HG03159 (cell line): ENCODE measurements around the gene FAM187B.
A peak's percentile ranks its signal among the peaks of the same experiment; 100 is the strongest.
"Not testable (repeated sequence)": the region's sequence is repeated elsewhere in the genome, so short reads cannot be mapped to it uniquely, and the experiment has no call there.

Experiments
- ATAC-seq: cut with Tn5 transposase; IDR thresholded peaks from one replicate; pipeline ENCODE4 v1.9.1; 2021; ENCODE audit warnings: mild to moderate bottlenecking, moderate library complexity; ENCODE audit not compliant: unreplicated experiment

The FAM187B gene

GRCh38 chr19:35262101-35262761 lies 33.7 kb upstream of the FAM187B start:
- no peak for ATAC-seq

DNA sequence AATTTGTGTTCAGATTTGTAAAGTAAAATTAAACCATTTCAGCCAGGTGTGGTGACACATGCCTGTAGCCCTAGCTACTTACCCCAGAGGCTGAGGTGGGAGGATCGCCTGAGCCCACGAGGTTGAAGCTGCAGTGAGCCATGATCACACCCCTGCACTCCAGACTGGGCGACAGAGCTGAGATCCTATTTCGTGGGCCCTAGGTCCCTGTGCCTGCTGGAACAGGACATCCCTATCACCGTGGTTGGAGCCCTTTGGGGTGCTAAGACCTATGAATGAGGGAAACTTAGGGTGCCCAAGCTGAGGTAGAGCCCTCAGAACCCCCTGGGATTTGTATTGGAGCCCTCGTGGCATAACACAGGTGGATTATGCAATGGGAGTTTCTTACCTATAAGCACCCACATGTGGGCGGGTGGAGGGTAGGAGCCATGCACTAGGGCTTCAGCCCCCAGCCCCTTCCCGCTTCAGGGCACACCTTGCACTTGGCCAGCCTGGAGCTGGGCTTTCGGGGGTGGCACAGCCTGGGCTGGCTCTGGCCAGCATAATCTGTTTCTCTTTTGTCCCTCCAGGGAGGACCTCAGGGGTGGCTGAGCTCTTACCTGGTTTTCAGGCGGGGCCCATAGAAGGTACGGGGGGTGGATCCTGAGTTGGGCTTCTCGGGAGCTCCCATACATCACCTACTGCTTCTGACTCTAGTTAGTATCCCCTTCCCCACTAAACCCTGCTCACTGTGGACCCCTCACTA lies 33.0 kb upstream of the FAM187B start:
- ATAC-seq, result no peak

DNA sequence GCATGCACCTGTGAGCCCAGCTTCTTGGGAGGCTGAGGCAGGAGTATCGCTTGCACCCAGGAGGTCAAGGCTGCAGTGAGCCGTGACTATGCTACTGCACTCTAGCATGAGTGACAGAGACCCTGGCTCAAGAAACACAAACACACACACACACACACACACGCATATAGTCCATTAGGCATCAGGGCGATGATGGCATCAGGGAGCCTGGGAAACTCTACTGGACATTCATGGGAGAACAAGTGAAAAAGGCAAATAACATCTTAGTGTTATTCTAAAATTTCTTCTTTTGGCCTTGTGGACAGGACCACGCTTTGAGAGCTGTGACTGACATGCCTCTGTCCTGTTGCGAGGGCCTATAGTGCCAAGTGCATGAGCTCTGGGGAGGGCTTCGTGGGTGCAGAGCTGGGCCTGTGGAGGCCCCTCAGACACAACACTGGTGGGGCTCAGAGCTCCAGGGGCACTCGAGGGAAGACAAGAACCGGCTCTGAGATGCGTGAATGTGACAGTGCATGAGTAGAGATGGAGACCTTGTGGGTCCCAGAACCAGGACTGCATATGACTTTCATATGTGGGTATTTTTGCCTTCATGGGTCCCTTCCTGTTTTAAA lies 32.3 kb upstream of the FAM187B start:
- ATAC-seq, result no peak

DNA sequence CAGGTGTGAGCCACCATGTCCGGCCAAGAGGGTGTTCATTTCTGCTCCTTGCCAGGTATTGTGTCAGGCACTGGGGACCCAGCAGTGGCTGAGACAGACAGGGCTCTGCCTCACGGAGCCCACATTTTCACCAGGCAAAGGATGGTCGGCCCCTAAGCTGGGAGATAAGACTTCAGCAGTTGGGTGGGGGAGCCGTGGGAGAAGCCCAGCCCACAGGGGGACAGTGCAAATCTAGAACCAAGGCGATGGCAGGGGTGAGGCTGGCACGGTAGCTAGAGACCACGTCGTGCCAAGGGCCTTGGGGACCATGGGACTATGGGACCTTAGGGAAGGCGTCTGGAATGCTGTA lies 28.5 kb upstream of the FAM187B start:
- no peak for ATAC-seq

GRCh38 chr19:35256566-35256965 lies 28.0 kb upstream of the FAM187B start:
- no peak for ATAC-seq

GRCh38 chr19:35254341-35255297 lies 26.1 kb upstream of the FAM187B start:
- no peak for ATAC-seq

- no peak for ATAC-seq
Measured at GRCh38 chr19:35253316-35254286, 25.1 kb upstream of the FAM187B start.

- ATAC-seq, result no peak
Measured at GRCh38 chr19:35251456-35251855, 22.9 kb upstream of the FAM187B start.

DNA sequence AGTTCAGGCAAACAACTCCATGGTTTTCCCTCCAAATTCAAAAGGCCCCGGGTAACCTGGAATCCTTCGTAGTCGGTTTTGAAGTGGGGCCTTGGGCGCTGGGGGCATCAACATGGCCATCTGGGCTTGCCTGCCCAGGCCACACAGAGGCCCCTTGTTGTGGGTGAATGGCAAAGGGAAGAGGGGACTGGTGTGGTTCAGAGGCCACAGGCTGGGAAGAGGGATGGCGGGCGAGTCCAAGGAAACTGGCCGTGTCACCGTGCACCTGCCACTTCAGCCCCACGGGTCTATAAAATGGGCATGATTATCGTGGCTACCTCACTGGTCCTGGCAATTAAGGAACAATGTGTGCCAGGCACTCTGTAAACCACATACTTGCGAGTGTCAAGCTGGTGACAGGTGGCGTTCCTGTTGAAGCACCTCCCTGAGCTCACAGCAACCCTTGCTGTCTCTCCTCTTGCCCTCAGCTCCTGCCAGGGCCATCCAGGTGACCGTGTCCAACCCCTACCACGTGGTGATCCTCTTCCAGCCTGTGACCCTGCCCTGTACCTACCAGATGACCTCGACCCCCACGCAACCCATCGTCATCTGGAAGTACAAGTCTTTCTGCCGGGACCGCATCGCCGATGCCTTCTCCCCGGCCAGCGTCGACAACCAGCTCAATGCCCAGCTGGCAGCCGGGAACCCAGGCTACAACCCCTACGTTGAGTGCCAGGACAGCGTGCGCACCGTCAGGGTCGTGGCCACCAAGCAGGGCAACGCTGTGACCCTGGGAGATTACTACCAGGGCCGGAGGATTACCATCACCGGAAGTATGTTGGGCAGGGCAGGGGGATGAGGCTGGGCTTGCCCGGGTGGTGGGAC lies 21.5 kb upstream of the FAM187B start:
- no peak for ATAC-seq

GRCh38 chr19:35249146-35249847 lies 20.8 kb upstream of the FAM187B start:
- ATAC-seq, result no peak

GRCh38 chr19:35248310-35249145 lies 20.0 kb upstream of the FAM187B start, which contains the start of gene LSR:
Gene LSR (plus strand): TSS chr19:35249002. CDS start chr19:35249023, 21 bp downstream.
- peak; percentile 76 for ATAC-seq

DNA sequence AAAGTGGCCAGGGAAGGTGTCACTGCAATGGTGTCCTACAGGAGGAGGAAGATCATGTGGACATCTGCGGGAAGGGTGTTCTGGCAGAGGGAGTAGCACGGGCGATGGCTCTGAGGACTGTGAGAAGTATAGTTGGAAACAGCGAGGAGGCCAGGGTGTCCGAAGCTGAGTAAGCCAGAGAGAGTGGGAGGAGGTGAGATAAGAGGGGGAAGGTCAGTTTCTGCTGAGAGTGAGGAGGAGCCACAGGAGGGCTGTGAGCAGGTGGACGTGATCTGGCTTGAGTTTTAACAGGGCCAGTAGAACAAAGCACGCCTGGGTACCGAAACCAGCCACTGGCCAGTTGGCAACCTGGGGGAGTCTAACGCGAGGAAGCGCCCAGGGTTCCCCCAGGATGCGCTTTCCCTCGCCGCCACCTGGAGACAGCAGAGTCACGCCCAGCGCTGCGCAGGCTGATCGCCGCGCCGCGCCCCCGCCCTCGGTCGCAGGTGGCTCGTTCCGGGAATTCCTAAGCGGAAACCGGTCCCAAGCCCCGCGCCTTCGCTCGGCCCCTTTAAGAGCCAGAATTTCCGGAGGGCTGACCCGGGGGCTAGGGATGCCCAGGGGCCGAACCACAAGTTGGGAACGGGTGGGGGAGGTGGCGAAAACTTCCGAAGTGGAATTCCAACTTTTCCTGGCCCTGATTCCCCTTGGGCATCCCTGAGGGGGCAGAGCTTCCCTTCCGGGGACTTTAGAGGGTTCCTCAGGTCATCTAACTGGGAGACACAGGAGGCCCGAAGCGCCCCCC lies 19.2 kb upstream of the FAM187B start:
- peak; percentile 41 for ATAC-seq

DNA sequence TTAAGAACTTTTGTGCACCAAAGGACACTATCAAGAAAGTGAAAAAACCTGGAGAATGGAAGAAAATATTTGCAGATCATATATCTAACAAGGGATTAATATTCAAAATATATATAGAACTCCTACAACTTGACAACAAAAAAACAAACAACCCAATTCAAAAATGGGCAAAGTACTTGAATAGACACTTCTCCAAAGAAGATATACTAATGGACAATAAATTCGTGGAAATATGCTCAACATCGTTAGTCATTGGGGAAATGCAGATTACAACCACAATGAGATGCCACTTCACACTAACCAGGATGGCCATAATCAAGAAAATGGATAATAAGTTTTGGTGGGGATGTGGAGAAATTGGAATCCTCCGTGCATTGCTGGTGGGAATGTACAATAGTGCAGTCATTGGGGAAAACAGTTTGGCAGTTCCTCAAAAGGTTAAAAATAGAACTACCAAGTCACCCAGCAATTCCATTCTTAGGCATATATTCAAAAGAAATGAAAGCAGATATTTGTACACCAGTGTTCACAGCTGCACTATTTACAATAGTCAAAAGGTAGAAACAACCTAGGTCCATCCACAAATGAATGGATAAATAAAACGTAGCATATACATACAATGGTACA lies 18.0 kb upstream of the FAM187B start:
- ATAC-seq, result no peak

DNA sequence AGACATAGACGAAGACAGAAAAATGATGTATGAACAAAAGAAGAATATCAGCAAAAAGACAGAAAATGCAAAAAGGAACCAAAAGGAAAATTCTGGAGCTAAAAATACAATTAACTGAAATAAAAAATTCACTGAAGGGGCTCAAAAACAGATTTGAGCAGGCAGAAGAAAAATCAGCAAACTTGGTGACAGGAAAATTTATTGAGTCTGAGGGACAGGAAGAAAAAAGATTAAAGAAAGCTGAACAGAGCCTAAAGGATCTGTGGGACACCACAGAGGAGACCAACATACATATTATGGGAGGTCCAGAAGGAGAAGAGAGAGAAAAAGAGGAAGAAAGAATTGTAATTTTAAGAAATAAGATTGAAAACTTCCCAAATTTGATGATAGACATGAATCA lies 12.9 kb upstream of the FAM187B start:
- no peak for ATAC-seq

DNA sequence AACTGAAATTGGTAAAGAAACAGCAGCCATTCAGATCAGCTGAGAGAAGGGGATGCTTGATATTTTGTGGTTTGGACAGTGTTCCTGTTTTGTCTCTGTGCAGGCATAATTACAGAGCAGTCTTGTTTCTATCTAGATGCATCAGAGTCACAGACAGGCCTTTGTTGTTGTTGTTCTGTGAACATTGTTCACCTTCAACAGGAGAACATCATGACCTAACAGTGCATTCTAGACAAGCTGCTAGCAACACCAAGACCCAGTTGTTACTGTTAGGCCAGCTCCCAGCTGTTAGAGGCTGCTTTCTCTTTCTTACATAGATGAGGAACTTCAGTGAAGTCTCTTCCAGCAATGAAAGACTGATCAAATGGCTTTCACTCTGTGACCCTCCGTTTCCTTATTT lies 11.8 kb upstream of the FAM187B start:
- ATAC-seq, result no peak

GRCh38 chr19:35239597-35239996 lies 11.1 kb upstream of the FAM187B start:
- ATAC-seq, result not testable (repeated sequence)
